ENCODE results near the gene MRTFA.

GRCh38 chr22:40419718-40420117 lies 216.8 kb downstream of the MRTFA start:
- no peak for TF ChIP-seq POLR2AphosphoS5 (IDR thresholded peaks at IDR 0.05)
- TF ChIP-seq POLR2A (IDR thresholded peaks at IDR 0.05) = no peak
- no peak for TF ChIP-seq CTCF (IDR thresholded peaks at IDR 0.05)
